ENCODE measurements around the gene MON2. TPM values are rescaled to one million over a fixed set of nuclear protein-coding genes. Genes with fewer than 3 reads are reported as not detected.
A peak's percentile ranks its signal among the peaks of the same experiment; 100 is the strongest.
"Not testable (repeated sequence)": the region's sequence is repeated elsewhere in the genome, so short reads cannot be mapped to it uniquely, and the experiment has no call there.

The MON2 gene
- total RNA-seq, 5 donors from 2014 or later (not counting 1 experiment from before 2014, with no cell fraction given), result 61.2 to 73.2 (median 66.5) TPM

DNA sequence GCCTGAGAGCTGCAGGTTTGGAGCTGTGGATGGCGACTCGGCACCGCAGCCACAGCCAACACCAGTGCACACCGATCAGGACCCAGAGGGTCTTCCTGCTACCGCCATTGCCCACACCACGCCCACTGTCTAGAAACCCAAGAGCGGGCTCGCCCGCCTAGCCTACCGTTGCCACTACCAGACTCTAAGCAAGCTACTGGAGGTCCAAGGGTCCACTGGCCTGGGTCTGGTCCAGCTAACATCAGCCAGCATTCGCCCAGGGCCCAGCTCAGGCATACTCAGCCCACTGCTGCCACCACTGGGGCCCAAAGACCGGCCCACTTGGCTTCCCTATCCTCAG lies 30.5 kb upstream of the MON2 start:
- Histone ChIP-seq H3K36me3 (ENCODE audit: control insufficient read depth in 2 of 2, extremely low read depth in 1 of 2, insufficient read depth in 1 of 2, low read length in 1 of 2) (no peaks in the 10 kb centered on the region), H3K4me1 (ENCODE audit: control insufficient read depth in 1 of 2, extremely low read depth in 1 of 2, insufficient read depth in 2 of 2, low read length in 2 of 2) (peaks cover 3 to 19% of the 10 kb centered on the region in 2 experiments), H3K27ac (ENCODE audit: low read length) (no peak overlapping the region), H3K27me3 (replicated peaks in 1 of 2; ENCODE audit: control insufficient read depth in 2 of 2, extremely low read depth in 1 of 2, insufficient read depth in 2 of 2, low read length in 1 of 2) (peaks cover 0 to 28% of the 10 kb centered on the region in 2 experiments), H3K4me3 (ENCODE audit: control insufficient read depth in 1 of 2, extremely low read depth in 1 of 2, low read length in 1 of 2) (peak overlapping the region in 1 of 2 donors; percentile 63), H3K9me3 (no peaks in the 10 kb centered on the region)
- CTCF ChIA-PET, result interaction anchor here (0.9 to 5.2 kb wide), 8 partner anchors 22 to 363 kb away, joined by 3 to 62 read pairs (median 6); partner anchors contain the start of gene MON2 (in 2 of the 2)
- DNase-seq (peak in 1 of 35 experiments; percentile 1), ATAC-seq (replicated peaks in 1 of 4) (no peak)
- POLR2A ChIA-PET, result interaction anchor here in 1 of 2 donors (0.5 kb wide), 1 partner anchor 1943 kb away, joined by 3 read pairs; no protein-coding TSS in a partner anchor
- peaks cover 0 to 4% (median 2%) of the 10 kb centered on the region in 3 donors for H3K9me3 Mint-ChIP-seq
- no peak overlapping the region for H3K27ac Mint-ChIP-seq
- peak overlapping the region; percentile 74 to 91 (median 76) for H3K4me3 Mint-ChIP-seq
- peaks cover 8 to 31% of the 10 kb centered on the region in 2 donors for H3K27me3 Mint-ChIP-seq
- H3K4me1 Mint-ChIP-seq, result peaks cover 20 to 23% (median 20%) of the 10 kb centered on the region in 3 donors
- H3K36me3 Mint-ChIP-seq, result no peaks in the 10 kb centered on the region
- WGBS (ENCODE audit: insufficient coverage), result 95% methylated on average over 12 of the region's 12 CpGs

DNA sequence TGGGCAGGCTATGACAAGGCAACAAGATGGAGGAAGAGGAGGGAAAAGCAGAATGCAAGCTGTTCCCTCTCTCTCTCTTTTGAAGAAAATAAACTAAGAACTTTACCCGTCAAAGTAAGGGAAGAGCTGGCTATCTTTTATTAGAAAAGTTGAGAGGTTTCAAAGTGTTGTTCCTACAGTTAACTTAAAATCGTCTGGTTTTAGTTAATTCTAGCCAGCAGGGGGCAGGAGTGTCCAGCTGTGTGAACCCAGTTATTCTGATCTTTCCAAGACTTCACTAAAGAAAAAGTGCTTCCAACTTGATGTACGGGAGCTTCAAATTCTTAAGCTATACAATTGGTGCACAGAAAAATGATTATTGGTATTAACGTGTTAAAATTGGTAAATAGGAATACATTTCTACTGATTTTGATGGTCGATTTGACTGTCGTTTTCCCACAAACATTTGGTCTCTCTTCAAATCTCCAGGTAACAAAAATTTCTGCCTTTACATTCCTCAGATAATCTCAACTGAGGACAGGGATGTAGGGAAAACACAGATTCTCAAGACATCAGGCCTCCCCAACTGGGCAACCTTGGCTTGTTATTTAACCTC lies 28.4 kb upstream of the MON2 start:
- ATAC-seq (replicated peaks in 1 of 4) (no peak), DNase-seq (peak in 29 of 35 experiments; percentile 8 to 72 (median 34))
- peaks cover 8 to 23% (median 10%) of the 10 kb centered on the region in 3 donors for H3K9me3 Mint-ChIP-seq
- CTCF ChIA-PET, result interaction anchor here (0.6 to 5.2 kb wide), 25 partner anchors 10 to 375 kb away, joined by 3 to 62 read pairs (median 4); partner anchors contain the start of gene MON2 (in 1 of the 2)
- Histone ChIP-seq H3K36me3 (ENCODE audit: control insufficient read depth in 2 of 2, extremely low read depth in 1 of 2, insufficient read depth in 1 of 2, low read length in 1 of 2) (no peaks in the 10 kb centered on the region), H3K9me3 (no peaks in the 10 kb centered on the region), H3K4me1 (ENCODE audit: control insufficient read depth in 1 of 2, extremely low read depth in 1 of 2, insufficient read depth in 2 of 2, low read length in 2 of 2) (peaks cover 3 to 19% of the 10 kb centered on the region in 2 experiments), H3K4me3 (ENCODE audit: control insufficient read depth in 1 of 2, extremely low read depth in 1 of 2, low read length in 1 of 2) (no peak overlapping the region), H3K27me3 (replicated peaks in 1 of 2; ENCODE audit: control insufficient read depth in 2 of 2, extremely low read depth in 1 of 2, insufficient read depth in 2 of 2, low read length in 1 of 2) (peaks cover 0 to 28% of the 10 kb centered on the region in 2 experiments), H3K27ac (ENCODE audit: low read length) (no peak overlapping the region)
- H3K36me3 Mint-ChIP-seq, result no peaks in the 10 kb centered on the region
- H3K27ac Mint-ChIP-seq, result no peak overlapping the region
- POLR2A ChIA-PET, result interaction anchor here in 1 of 2 donors (0.7 kb wide), 1 partner anchor 32 kb away, joined by 3 read pairs; no protein-coding TSS in a partner anchor
- H3K4me3 Mint-ChIP-seq, result no peak overlapping the region
- peaks cover 20 to 23% (median 20%) of the 10 kb centered on the region in 3 donors for H3K4me1 Mint-ChIP-seq
- peaks cover 6 to 29% of the 10 kb centered on the region in 2 donors for H3K27me3 Mint-ChIP-seq
- WGBS (ENCODE audit: insufficient coverage), result 0% methylated on average over 1 of the region's 6 CpGs

DNA sequence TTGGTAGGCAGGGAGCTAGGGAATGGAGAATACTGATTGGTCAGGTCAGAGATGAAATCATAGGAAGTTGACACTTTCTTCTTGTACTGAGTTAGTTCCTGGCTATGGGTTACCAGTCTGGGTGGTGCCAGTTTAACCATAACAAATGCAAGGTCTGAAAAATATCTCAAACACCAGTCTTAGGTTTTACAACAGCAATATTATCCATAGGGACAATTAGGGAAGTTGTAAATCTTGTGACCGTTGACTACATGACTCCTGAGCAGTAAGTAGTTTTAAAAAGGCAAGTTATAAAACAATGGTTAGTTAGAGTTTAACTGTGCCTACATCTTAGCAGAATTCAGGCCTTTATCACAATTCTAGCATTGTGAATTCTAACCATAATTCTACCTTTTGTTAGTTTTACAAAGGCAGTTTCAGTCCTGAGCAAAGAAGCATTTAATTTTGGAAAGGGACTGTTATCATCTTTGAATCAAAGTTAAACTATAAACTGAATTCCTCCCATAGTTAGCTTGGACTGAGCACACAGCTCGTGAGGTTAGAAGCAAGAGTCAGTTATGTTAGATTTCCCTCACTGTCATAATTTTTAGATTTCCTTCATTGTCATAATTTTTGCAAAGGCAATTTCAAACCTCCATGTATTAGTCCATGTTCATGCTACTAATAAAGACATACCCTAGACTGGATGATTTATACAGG lies 19.7 kb upstream of the MON2 start:
- no peak overlapping the region for H3K27ac ChIP-seq (ENCODE audit: low read length)
- H3K27me3 Mint-ChIP-seq, result no peaks in the 10 kb centered on the region
- CTCF ChIA-PET, result no interaction called here
- no peak for DNase-seq
- H3K4me1 ChIP-seq (ENCODE audit: control insufficient read depth in 1 of 2, extremely low read depth in 1 of 2, insufficient read depth in 2 of 2, low read length in 2 of 2), result no peaks in the 10 kb centered on the region
- no peak for ATAC-seq (replicated peaks in 1 of 4)
- POLR2A ChIA-PET, result no interaction called here
- no peak overlapping the region for H3K4me3 ChIP-seq (ENCODE audit: control insufficient read depth in 1 of 2, extremely low read depth in 1 of 2, low read length in 1 of 2)
- H3K9me3 ChIP-seq, result no peaks in the 10 kb centered on the region
- no peaks in the 10 kb centered on the region for H3K4me1 Mint-ChIP-seq
- 100% methylated on average over 1 of the region's 2 CpGs for WGBS (ENCODE audit: insufficient coverage)
- H3K9me3 Mint-ChIP-seq, result peaks cover 7 to 27% (median 8%) of the 10 kb centered on the region in 3 donors
- no peaks in the 10 kb centered on the region for H3K36me3 Mint-ChIP-seq
- peaks cover 0 to 8% of the 10 kb centered on the region in 2 experiments for H3K27me3 ChIP-seq (replicated peaks in 1 of 2; ENCODE audit: control insufficient read depth in 2 of 2, extremely low read depth in 1 of 2, insufficient read depth in 2 of 2, low read length in 1 of 2)
- H3K4me3 Mint-ChIP-seq, result no peak overlapping the region
- no peak overlapping the region for H3K27ac Mint-ChIP-seq
- H3K36me3 ChIP-seq (ENCODE audit: control insufficient read depth in 2 of 2, extremely low read depth in 1 of 2, insufficient read depth in 1 of 2, low read length in 1 of 2), result no peaks in the 10 kb centered on the region

DNA sequence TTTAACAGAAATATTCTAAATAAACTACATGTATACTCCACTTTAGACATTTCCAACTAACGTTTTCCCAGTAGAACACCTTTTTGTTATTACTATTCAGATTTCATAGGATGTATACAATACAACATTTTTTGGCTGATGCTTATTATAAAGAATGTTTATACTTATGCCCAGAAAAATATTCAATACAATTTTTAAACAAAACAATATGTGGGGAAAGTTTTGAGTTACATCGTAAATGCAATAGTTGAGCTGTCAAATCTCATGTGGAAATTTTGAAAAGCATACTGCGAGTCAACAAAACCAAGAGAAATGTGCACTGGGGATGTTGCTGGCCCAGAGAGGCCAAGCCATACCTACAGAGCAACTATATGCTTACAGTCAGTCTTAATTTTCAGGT lies 18.2 kb upstream of the MON2 start:
- peaks cover 0 to 8% of the 10 kb centered on the region in 2 experiments for H3K27me3 ChIP-seq (replicated peaks in 1 of 2; ENCODE audit: control insufficient read depth in 2 of 2, extremely low read depth in 1 of 2, insufficient read depth in 2 of 2, low read length in 1 of 2)
- H3K36me3 ChIP-seq (ENCODE audit: control insufficient read depth in 2 of 2, extremely low read depth in 1 of 2, insufficient read depth in 1 of 2, low read length in 1 of 2), result no peaks in the 10 kb centered on the region
- no CpG with 5 or more reads among the region's 3 CpGs for WGBS (ENCODE audit: insufficient coverage)
- Mint-ChIP-seq H3K27ac (no peak overlapping the region), H3K4me3 (no peak overlapping the region), H3K4me1 (no peaks in the 10 kb centered on the region), H3K9me3 (peaks cover 0 to 12% (median 5%) of the 10 kb centered on the region in 3 donors), H3K27me3 (peaks cover 0 to 3% of the 10 kb centered on the region in 2 donors), H3K36me3 (no peaks in the 10 kb centered on the region)
- CTCF ChIA-PET, result interaction anchor here in 1 of 2 donors (1.4 kb wide), 1 partner anchor 10 kb away, joined by 3 read pairs; no protein-coding TSS in a partner anchor
- ATAC-seq (replicated peaks in 1 of 4) (no peak), DNase-seq (no peak)
- POLR2A ChIA-PET, result interaction anchor here in 1 of 2 donors (0.7 kb wide), 1 partner anchor 14 kb away, joined by 3 read pairs; no protein-coding TSS in a partner anchor
- no peak overlapping the region for H3K4me3 ChIP-seq (ENCODE audit: control insufficient read depth in 1 of 2, extremely low read depth in 1 of 2, low read length in 1 of 2)
- no peaks in the 10 kb centered on the region for H3K4me1 ChIP-seq (ENCODE audit: control insufficient read depth in 1 of 2, extremely low read depth in 1 of 2, insufficient read depth in 2 of 2, low read length in 2 of 2)
- no peaks in the 10 kb centered on the region for H3K9me3 ChIP-seq
- H3K27ac ChIP-seq (ENCODE audit: low read length), result no peak overlapping the region

DNA sequence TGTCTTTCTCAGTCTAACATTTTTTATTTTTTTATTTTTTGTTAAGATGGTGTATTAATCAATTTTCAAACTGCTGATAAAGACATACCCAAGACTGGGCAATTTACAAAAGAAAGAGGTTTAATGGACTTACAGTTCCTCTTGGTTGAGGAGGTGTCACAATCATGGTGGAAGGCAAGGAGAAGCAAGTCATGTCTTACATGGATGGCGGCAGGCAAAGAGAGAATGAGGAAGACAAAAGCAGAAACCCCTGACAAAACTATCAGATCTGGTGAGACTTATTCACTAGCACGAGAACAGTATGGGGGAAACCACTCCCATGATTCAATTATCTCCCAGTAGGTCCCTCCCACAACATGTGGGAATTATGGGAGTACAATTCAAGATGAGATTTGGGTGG lies 11.2 kb upstream of the MON2 start:
- H3K36me3 Mint-ChIP-seq; H3K4me1 ChIP-seq (ENCODE audit: control insufficient read depth in 1 of 2, extremely low read depth in 1 of 2, insufficient read depth in 2 of 2, low read length in 2 of 2); H3K27ac ChIP-seq (ENCODE audit: low read length); H3K36me3 ChIP-seq (ENCODE audit: control insufficient read depth in 2 of 2, extremely low read depth in 1 of 2, insufficient read depth in 1 of 2, low read length in 1 of 2); H3K4me3 Mint-ChIP-seq; H3K4me1 Mint-ChIP-seq; ATAC-seq (replicated peaks in 1 of 4); CTCF ChIA-PET; H3K9me3 ChIP-seq; DNase-seq; H3K27me3 ChIP-seq (replicated peaks in 1 of 2; ENCODE audit: control insufficient read depth in 2 of 2, extremely low read depth in 1 of 2, insufficient read depth in 2 of 2, low read length in 1 of 2); H3K27ac Mint-ChIP-seq; POLR2A ChIA-PET; H3K9me3 Mint-ChIP-seq; H3K4me3 ChIP-seq (ENCODE audit: control insufficient read depth in 1 of 2, extremely low read depth in 1 of 2, low read length in 1 of 2): not testable (repeated sequence)
- H3K27me3 Mint-ChIP-seq, result peaks cover 0 to 12% of the 10 kb centered on the region in 2 donors
- no CpG with 5 or more reads among the region's 2 CpGs for WGBS (ENCODE audit: insufficient coverage)

DNA sequence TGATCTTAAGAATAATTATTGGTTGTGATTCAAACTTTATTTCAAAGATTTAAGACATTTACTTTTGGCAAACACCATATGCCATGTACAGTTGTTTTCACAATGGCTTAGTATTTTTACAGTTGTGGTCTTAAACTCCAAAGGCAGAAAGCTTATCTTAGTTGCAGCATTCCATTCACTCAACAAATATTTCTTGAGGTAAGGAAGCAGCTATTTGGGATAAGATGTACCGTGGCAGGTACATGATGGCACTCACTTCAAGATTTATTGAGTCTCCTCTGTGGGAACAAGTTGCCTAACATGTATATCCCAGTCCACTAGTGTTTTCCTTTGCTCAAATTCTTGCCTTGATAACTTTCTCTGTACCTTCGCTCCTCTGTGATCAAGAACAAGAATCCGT lies 8.0 kb upstream of the MON2 start:
- WGBS (ENCODE audit: insufficient coverage), result 90% methylated on average over 2 of the region's 3 CpGs
- Mint-ChIP-seq H3K27me3 (peaks cover 0 to 11% of the 10 kb centered on the region in 2 donors), H3K4me1 (no peaks in the 10 kb centered on the region), H3K4me3 (no peak overlapping the region), H3K27ac (no peak overlapping the region), H3K36me3 (no peaks in the 10 kb centered on the region), H3K9me3 (peaks cover 3 to 12% (median 5%) of the 10 kb centered on the region in 3 donors)
- CTCF ChIA-PET, result interaction anchor here (0.6 to 1.3 kb wide), 6 partner anchors 14 to 124 kb away, joined by 3 to 6 read pairs (median 4); no protein-coding TSS in a partner anchor
- Histone ChIP-seq H3K4me3 (ENCODE audit: control insufficient read depth in 1 of 2, extremely low read depth in 1 of 2, low read length in 1 of 2) (no peak overlapping the region), H3K4me1 (ENCODE audit: control insufficient read depth in 1 of 2, extremely low read depth in 1 of 2, insufficient read depth in 2 of 2, low read length in 2 of 2) (no peaks in the 10 kb centered on the region), H3K27me3 (replicated peaks in 1 of 2; ENCODE audit: control insufficient read depth in 2 of 2, extremely low read depth in 1 of 2, insufficient read depth in 2 of 2, low read length in 1 of 2) (peaks cover 0 to 6% of the 10 kb centered on the region in 2 experiments), H3K27ac (ENCODE audit: low read length) (no peak overlapping the region), H3K36me3 (ENCODE audit: control insufficient read depth in 2 of 2, extremely low read depth in 1 of 2, insufficient read depth in 1 of 2, low read length in 1 of 2) (no peaks in the 10 kb centered on the region), H3K9me3 (no peaks in the 10 kb centered on the region)
- ATAC-seq (replicated peaks in 1 of 4) (no peak), DNase-seq (no peak)
- POLR2A ChIA-PET, result no interaction called here
